Natural killer cell (primary cell): ENCODE measurements around the gene KHK. TPM values are rescaled to one million over a fixed set of nuclear protein-coding genes. Genes with fewer than 3 reads are reported as not detected.

ENCODE experiments used
- ATAC-seq, 3 donors: fragments of 150-1000 bp in 2 of 3; fragments of 200-7000 bp in 1 of 3; cut with Tn5 transposase; 1 replicate in 1 of 3; 2 replicates in 2 of 3; pipeline ENCODE4 v1.10.0; 2021; ENCODE audit warnings: mild to moderate bottlenecking in 2 of 3, moderate library complexity in 2 of 3
- DNase-seq, 2 donors: peaks; one replicate each; pipeline versions ENCODE4 v3.0.0 to v3.0.0-alpha.2; 2013 to 2021; ENCODE audit warnings: mixed read lengths in 1 of 2
- H3K27ac ChIP-seq: one replicate; pipeline ENCODE4 v1.5.1; 2013; ENCODE audit warnings: mild to moderate bottlenecking, low read length
- H3K27me3 ChIP-seq: one replicate; pipeline ENCODE4 v1.6.1; 2013; ENCODE audit warnings: low read length; ENCODE audit not compliant: control insufficient read depth, insufficient read depth
- H3K36me3 ChIP-seq: one replicate; pipeline ENCODE4 v1.6.1; 2013; ENCODE audit warnings: low read length; ENCODE audit not compliant: control insufficient read depth, insufficient read depth
- H3K4me1 ChIP-seq: one replicate; pipeline ENCODE4 v1.6.1; 2013; ENCODE audit warnings: low read length; ENCODE audit not compliant: control insufficient read depth, insufficient read depth
- H3K4me3 ChIP-seq: one replicate; pipeline ENCODE4 v1.5.1; 2013; ENCODE audit warnings: low read length
- H3K9me3 ChIP-seq: one replicate; pipeline ENCODE4 v1.6.1; 2013; ENCODE audit warnings: low read length; ENCODE audit not compliant: control insufficient read depth, insufficient read depth
- H3K27ac Mint-ChIP-seq, 2 donors: one replicate each; pipeline ENCODE4 v1.8.0; 2022; ENCODE audit warnings: mild to moderate bottlenecking in 2 of 2, mixed read lengths in 2 of 2, moderate library complexity in 1 of 2
- H3K27me3 Mint-ChIP-seq, 2 donors: one replicate each; pipeline ENCODE4 v1.8.0; 2022; ENCODE audit warnings: low read depth in 2 of 2, mixed read lengths in 2 of 2
- H3K36me3 Mint-ChIP-seq: one replicate; pipeline ENCODE4 v1.8.0; 2022; ENCODE audit warnings: mixed read lengths
- H3K4me1 Mint-ChIP-seq, 2 donors: one replicate each; pipeline ENCODE4 v1.8.0; 2022; ENCODE audit warnings: mixed read lengths in 2 of 2
- H3K4me3 Mint-ChIP-seq: one replicate; pipeline ENCODE4 v1.8.0; 2022; ENCODE audit warnings: mild to moderate bottlenecking, moderate library complexity, mixed read lengths
- H3K9me3 Mint-ChIP-seq, 2 donors: one replicate each; pipeline ENCODE4 v1.8.0; 2022; ENCODE audit warnings: mixed read lengths in 2 of 2
- WGBS: methylation state at CpG from one replicate; pipeline ENCODE4 v1.1.7; 2013; ENCODE audit warnings: missing lambda C conversion rate; ENCODE audit not compliant: insufficient coverage; 5-methylcytosine and 5-hydroxymethylcytosine counted together
- intact Hi-C: fragments of 100-400 bp; cut with micrococcal nuclease; formaldehyde crosslinking; loops from one replicate; pipeline ENCODE4 v1.14.2; 2022
- total RNA-seq, 4 donors: library from RNA; stranded (reverse); fragments of 120-200 nt in 1 of 4; gene quantifications; one replicate each; pipeline versions ENCODE4 v1.2.3 to v1.2.4, GENCODE V29; 2013 to 2022
- TF ChIP-seq, protein P1 (sequence below): fragments of 200-600 bp; IDR thresholded peaks from one replicate; pipeline ENCODE4 v1.8.0; 2022; ENCODE audit warnings: antibody characterized with exemption

KHK gene
- total RNA-seq, 3 donors from 2014 or later (not counting 1 experiment from before 2014, with no cell fraction given) = 3.7 to 4.0 (median 3.8) TPM

DNA sequence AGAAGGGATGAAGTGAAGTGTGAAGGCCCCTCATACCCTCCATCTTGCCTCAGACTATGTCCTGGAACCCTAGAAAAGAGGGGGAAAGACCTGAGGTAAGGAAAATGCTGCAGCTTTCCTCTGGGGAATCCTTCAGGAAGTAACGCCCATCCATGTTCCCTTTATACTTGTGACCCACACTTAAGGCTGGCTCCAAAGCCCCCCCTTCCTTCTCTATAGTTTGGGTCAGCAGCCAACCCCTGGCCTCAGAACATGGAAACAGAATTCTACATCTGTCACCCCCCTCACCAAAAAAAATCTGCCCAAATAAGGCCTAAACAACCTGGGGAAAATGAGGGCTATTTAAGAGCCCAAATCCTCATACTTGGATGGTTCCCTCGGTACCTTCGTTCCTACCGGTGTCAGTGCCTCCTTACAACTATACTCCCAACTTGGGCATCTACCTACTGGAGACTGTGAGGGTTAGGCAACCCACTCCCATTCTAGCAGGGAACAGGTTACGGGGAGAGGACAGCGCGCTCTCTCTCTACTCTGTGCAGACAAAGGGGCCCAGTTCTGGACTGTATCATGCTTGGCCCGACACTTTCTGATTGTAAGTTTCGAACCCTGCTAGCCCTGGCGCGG is 15.8 kb upstream of the KHK start:
- peaks cover 44% of the 10 kb centered on the region for H3K4me1 ChIP-seq
- H3K27me3 ChIP-seq = no peaks in the 10 kb centered on the region
- no peaks in the 10 kb centered on the region for H3K9me3 ChIP-seq
- Mint-ChIP-seq H3K36me3 (no peaks in the 10 kb centered on the region), H3K27ac (peak overlapping the region; percentile 90 to 93), H3K4me1 (peaks cover 50 to 70% of the 10 kb centered on the region in 2 donors), H3K4me3 (peak overlapping the region; percentile 97), H3K27me3 (no peaks in the 10 kb centered on the region), H3K9me3 (no peaks in the 10 kb centered on the region)
- intact Hi-C loops = loop anchor here (1.0 kb wide), 3 partner anchors 11 to 19 kb away; partner anchors contain the start of genes AGBL5 and KHK
- 5% methylated on average over 11 of the region's 11 CpGs for WGBS
- peak overlapping the region; percentile 87 for H3K27ac ChIP-seq
- TF ChIP-seq, protein P1, sequence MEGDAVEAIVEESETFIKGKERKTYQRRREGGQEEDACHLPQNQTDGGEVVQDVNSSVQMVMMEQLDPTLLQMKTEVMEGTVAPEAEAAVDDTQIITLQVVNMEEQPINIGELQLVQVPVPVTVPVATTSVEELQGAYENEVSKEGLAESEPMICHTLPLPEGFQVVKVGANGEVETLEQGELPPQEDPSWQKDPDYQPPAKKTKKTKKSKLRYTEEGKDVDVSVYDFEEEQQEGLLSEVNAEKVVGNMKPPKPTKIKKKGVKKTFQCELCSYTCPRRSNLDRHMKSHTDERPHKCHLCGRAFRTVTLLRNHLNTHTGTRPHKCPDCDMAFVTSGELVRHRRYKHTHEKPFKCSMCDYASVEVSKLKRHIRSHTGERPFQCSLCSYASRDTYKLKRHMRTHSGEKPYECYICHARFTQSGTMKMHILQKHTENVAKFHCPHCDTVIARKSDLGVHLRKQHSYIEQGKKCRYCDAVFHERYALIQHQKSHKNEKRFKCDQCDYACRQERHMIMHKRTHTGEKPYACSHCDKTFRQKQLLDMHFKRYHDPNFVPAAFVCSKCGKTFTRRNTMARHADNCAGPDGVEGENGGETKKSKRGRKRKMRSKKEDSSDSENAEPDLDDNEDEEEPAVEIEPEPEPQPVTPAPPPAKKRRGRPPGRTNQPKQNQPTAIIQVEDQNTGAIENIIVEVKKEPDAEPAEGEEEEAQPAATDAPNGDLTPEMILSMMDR = no peak
- DNase-seq = no peak
- H3K36me3 ChIP-seq = peaks cover 20% of the 10 kb centered on the region
- ATAC-seq = peak; percentile 2 to 8 (median 6)
- peak overlapping the region; percentile 92 for H3K4me3 ChIP-seq

DNA sequence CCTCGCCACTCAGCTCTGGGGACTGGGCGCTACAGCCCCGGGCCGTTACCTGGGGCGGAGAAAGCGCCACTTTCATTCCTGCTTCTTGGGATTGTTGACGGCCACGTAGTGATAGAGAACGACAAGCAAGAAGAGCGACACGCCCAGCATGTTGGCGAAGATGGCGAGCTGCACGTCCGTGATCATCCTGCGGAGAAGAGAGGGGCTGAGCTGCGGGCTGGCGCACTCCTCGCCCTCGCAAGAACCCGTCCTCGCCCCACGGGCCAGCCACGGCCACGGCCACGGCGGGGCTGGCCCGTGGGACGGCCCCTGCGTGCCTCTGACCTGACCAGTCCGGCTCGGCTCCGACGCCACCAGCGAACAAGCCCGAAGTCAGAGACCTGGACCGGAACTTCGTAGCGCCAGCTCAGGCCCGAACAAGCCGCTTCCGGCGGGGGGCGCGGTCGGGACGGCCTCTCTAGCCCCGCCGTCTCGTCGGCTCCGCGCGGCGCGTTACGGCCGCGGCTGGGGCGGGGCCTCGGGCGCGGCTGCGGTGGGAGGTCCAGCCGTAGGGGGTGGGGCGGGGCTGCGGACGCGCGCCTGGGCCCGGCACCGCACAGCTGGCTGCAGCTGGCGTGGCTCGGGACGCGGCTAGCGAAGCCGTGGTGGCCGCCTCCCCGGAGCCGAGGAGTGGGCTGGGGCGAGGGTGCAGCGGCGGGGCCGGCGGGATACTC is 15.1 kb upstream of the KHK start, which contains the start of gene OST4:
TSS of gene OST4 (minus strand) at position 378 of the 713 bp plus-strand sequence.
- H3K27me3 Mint-ChIP-seq = no peaks in the 10 kb centered on the region
- H3K4me1 Mint-ChIP-seq = peaks cover 49 to 70% of the 10 kb centered on the region in 2 donors
- peak within 1 kb of the TSS; percentile 92 for H3K4me3 ChIP-seq
- intact Hi-C loops = loop anchor here (1.0 kb wide), 3 partner anchors 10 to 20 kb away; partner anchors contain the start of genes AGBL5 and KHK
- H3K27ac Mint-ChIP-seq = peak within 1 kb of the TSS; percentile 90 to 93
- peaks cover 20% of the 10 kb centered on the region for H3K36me3 ChIP-seq
- no peaks in the 10 kb centered on the region for H3K36me3 Mint-ChIP-seq
- H3K9me3 Mint-ChIP-seq = no peaks in the 10 kb centered on the region
- H3K9me3 ChIP-seq = no peaks in the 10 kb centered on the region
- under 1% methylated on average over 86 of the region's 86 CpGs for WGBS
- ATAC-seq = peak; percentile 90 to 97 (median 92)
- H3K27me3 ChIP-seq = no peaks in the 10 kb centered on the region
- H3K27ac ChIP-seq = peak within 1 kb of the TSS; percentile 87
- TF ChIP-seq, protein P1 = no peak
- H3K4me1 ChIP-seq = peaks cover 49% of the 10 kb centered on the region
- H3K4me3 Mint-ChIP-seq = peak within 1 kb of the TSS; percentile 97
- DNase-seq = peak; percentile 88 to 94

DNA sequence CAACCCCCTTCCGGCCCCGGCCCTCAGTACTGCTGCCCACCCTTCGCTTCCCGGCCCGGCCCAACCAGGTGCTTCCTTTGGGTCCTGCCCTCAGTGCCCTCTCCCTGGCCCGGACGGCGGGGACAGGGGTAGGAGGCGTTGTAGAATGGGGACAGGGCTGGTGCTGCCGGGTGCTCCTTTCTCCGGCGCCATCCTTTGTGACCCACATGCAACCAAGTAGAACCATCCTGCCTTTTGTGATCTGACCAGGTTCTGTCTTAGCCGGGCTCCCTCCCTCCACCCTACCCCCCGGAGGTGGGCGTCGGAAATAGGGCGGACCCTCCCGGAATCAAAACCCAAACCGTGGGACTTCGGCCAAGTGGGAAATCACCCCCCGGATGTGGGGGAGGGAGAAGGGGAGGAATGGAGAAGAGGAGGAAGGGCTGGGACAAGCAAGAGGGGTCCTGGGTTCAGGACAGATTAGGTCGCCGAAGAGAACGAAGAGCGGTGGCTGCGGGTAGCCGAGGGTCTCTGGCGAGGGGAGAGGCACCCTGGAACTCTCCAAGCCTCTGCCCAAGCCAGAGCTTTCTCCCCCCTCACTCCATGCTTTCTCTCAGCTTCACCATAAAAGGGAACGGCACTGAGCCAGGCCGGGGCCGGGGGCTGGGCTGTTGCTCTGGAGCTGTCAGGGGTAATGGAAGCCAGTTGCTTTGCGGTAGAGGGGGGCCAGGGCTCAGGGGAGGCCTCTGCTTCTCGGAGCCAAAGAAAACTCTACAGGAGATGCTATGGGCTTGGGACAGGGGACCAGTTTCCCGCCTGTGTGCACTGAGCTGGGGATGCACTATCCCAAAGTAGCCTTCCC is 14.4 kb upstream of the KHK start:
- peak overlapping the region; percentile 64 to 90 for H3K27ac Mint-ChIP-seq
- intact Hi-C loops = loop anchor here (1.0 kb wide), 3 partner anchors 9 to 21 kb away; partner anchors contain the start of genes AGBL5 and KHK
- ATAC-seq (peak in 2 of 3 donors; percentile 11 to 13), DNase-seq (peak in 1 of 2 donors; percentile 56)
- peak overlapping the region; percentile 55 for H3K4me3 ChIP-seq
- no peaks in the 10 kb centered on the region for H3K36me3 Mint-ChIP-seq
- H3K9me3 ChIP-seq = no peaks in the 10 kb centered on the region
- peak overlapping the region; percentile 78 for H3K4me3 Mint-ChIP-seq
- no peaks in the 10 kb centered on the region for H3K27me3 Mint-ChIP-seq
- H3K4me1 Mint-ChIP-seq = peaks cover 49 to 76% of the 10 kb centered on the region in 2 donors
- TF ChIP-seq, protein P1 = no peak
- peaks cover 49% of the 10 kb centered on the region for H3K4me1 ChIP-seq
- peaks cover 20% of the 10 kb centered on the region for H3K36me3 ChIP-seq
- 12% methylated on average over 33 of the region's 34 CpGs for WGBS
- H3K9me3 Mint-ChIP-seq = no peaks in the 10 kb centered on the region
- H3K27ac ChIP-seq = peak overlapping the region; percentile 58
- H3K27me3 ChIP-seq = no peaks in the 10 kb centered on the region
